HCT116 (cell line): ENCODE measurements around the gene TSPEAR. TPM values are rescaled to one million over a fixed set of nuclear protein-coding genes. Genes with fewer than 3 reads are reported as not detected.

ENCODE experiments used
- ATAC-seq: fragments of 200-7000 bp; cut with Tn5 transposase; 2 replicates; pipeline ENCODE4 v1.9.1; 2020; ENCODE audit warnings: mild to moderate bottlenecking, moderate library complexity
- BruUV-seq: library from RNA; stranded (reverse); fragments of 400-500 nt; replicated peaks from 2 replicates; lab custom pipeline; 2021; lab: Mats Ljungman, UMichigan
- CTCF ChIA-PET: fragments of 300-600 bp; sonication (Branson Sonifier 250); formaldehyde crosslinking; loops from one replicate; lab custom pipeline; 2021; ENCODE audit warnings: antibody characterized with exemption; lab: Charles Lee
- POLR2A ChIA-PET: fragments of 300-600, 350-600 bp; sonication (Branson Sonifier 250); formaldehyde crosslinking; loops from one replicate; lab custom pipeline; 2021; ENCODE audit warnings: antibody characterized with exemption; lab: Charles Lee
- RAD21 ChIA-PET, 2 experiments: fragments of 300-600 bp; sonication (Branson Sonifier 250); formaldehyde crosslinking; loops; one replicate each; lab custom pipeline; 2023; ENCODE audit warnings: low total read pairs in 2 of 2; ENCODE audit not compliant: uncharacterized antibody in 2 of 2, unreplicated experiment in 2 of 2, low non-redundant PET in 1 of 2; lab: Charles Lee
- DNase-seq: peaks from one replicate; pipeline ENCODE4 v3.0.0-alpha.2; 2010; ENCODE audit warnings: low read depth, low spot score
- H2AFZ ChIP-seq: fragments of 200-600 bp; shearing (Covaris generic), sonication (generic); 2 replicates; pipeline ENCODE4 v1.6.1; 2017; ENCODE audit warnings: low read depth, mixed run types, mixed read lengths, antibody characterized with exemption, low read length; ENCODE audit not compliant: poor library complexity, severe bottlenecking
- H3K27ac ChIP-seq: 2 replicates; pipeline ENCODE4 v1.5.1; 2012; ENCODE audit warnings: low read depth, low read length
- H3K27me3 ChIP-seq: fragments of 200-600 bp; sonication (generic); 2 replicates; pipeline ENCODE4 v1.6.1; 2016; ENCODE audit warnings: mixed run types, low read length, mixed read lengths; ENCODE audit not compliant: insufficient read depth
- H3K36me3 ChIP-seq, 2 experiments: fragments of 200-500 bp in 1 of 2; fragments of 200-600 bp in 1 of 2; sonication (Bioruptor generic) in 1 of 2; sonication (generic) in 1 of 2; 2 replicates each; pipeline versions ENCODE4 v1.5.1 to v1.6.1; 2014 to 2016; ENCODE audit warnings: low read length in 2 of 2, inconsistent platforms in 1 of 2, mixed read lengths in 1 of 2, mixed run types in 1 of 2; ENCODE audit not compliant: insufficient read depth in 2 of 2, control insufficient read depth in 1 of 2
- H3K4me1 ChIP-seq, 2 experiments: fragments of 200-600 bp in 1 of 2; sonication (generic) in 1 of 2; 2 replicates each; pipeline versions ENCODE4 v1.5.1 to v1.6.1; 2012 to 2017; ENCODE audit warnings: low read length in 2 of 2, inconsistent platforms in 1 of 2, mild to moderate bottlenecking in 1 of 2, mixed read lengths in 1 of 2, mixed run types in 1 of 2, moderate library complexity in 1 of 2; ENCODE audit not compliant: insufficient read depth in 2 of 2, control insufficient read depth in 1 of 2
- H3K4me2 ChIP-seq: fragments of 200-600 bp; sonication (generic); 2 replicates; pipeline ENCODE4 v1.6.1; 2017; ENCODE audit warnings: mixed run types, low read length, mixed read lengths
- H3K4me3 ChIP-seq, 2 experiments: fragments of 200-600 bp in 1 of 2; sonication (generic) in 1 of 2; replicated peaks in 1 of 2; 2 replicates each; pipeline ENCODE4 v1.5.1; 2011 to 2016; ENCODE audit warnings: low read length in 2 of 2, control low read depth in 1 of 2, low read depth in 1 of 2, mild to moderate bottlenecking in 1 of 2, mixed read lengths in 1 of 2, mixed run types in 1 of 2
- H3K79me2 ChIP-seq: fragments of 200-600 bp; sonication (generic); 2 replicates; pipeline ENCODE4 v1.6.1; 2017; ENCODE audit warnings: mild to moderate bottlenecking, mixed run types, low read length, moderate library complexity, mixed read lengths; ENCODE audit not compliant: insufficient read depth
- H3K9ac ChIP-seq: fragments of 200-600 bp; sonication (generic); 2 replicates; pipeline ENCODE4 v1.6.1; 2016; ENCODE audit warnings: low read length, mixed read lengths
- H3K9me2 ChIP-seq: fragments of 200-600 bp; sonication (generic), shearing (Covaris generic); 2 replicates; pipeline ENCODE4 v1.6.1; 2017; ENCODE audit warnings: mixed run types, mild to moderate bottlenecking, moderate library complexity; ENCODE audit not compliant: insufficient read depth
- H3K9me3 ChIP-seq, 2 experiments: fragments of 200-500 bp in 1 of 2; fragments of 200-600 bp in 1 of 2; sonication (Bioruptor generic) in 1 of 2; sonication (generic) in 1 of 2; 2 replicates each; pipeline ENCODE4 v1.6.1; 2014 to 2017; ENCODE audit warnings: low read length in 2 of 2, mixed read lengths in 2 of 2, inconsistent platforms in 1 of 2, low read depth in 1 of 2, mild to moderate bottlenecking in 1 of 2, mixed run types in 1 of 2, moderate library complexity in 1 of 2; ENCODE audit not compliant: control insufficient read depth in 1 of 2, insufficient read depth in 1 of 2
- H4K20me1 ChIP-seq: fragments of 200-600 bp; sonication (generic), shearing (Covaris generic); 2 replicates; pipeline ENCODE4 v1.6.1; 2017; ENCODE audit warnings: mixed run types, mild to moderate bottlenecking, moderate library complexity; ENCODE audit not compliant: insufficient read depth
- CTCF ChIP-seq, 3 experiments: fragments of 200-600 bp in 1 of 3; sonication (generic) in 1 of 3; IDR thresholded peaks in 2 of 3; conservative IDR thresholded peaks in 1 of 3; 2 replicates each; pipeline ENCODE4 v1.5.1; 2012 to 2017; ENCODE audit warnings: low read depth in 2 of 3, low read length in 2 of 3, antibody characterized with exemption in 1 of 3, borderline replicate concordance in 1 of 3, control low read depth in 1 of 3, mild to moderate bottlenecking in 1 of 3, mixed read lengths in 1 of 3, mixed run types in 1 of 3, moderate library complexity in 1 of 3; ENCODE audit not compliant: insufficient read depth in 1 of 3
- EGR1 ChIP-seq: IDR thresholded peaks from 2 replicates; pipeline ENCODE4 v1.6.1; 2012; ENCODE audit warnings: low read depth
- JUND ChIP-seq: IDR thresholded peaks from 2 replicates; pipeline ENCODE4 v1.6.1; 2012
- RAD21 ChIP-seq: IDR thresholded peaks from 2 replicates; pipeline ENCODE4 v1.6.1; 2012; ENCODE audit warnings: low read depth, mild to moderate bottlenecking
- SP1 ChIP-seq: IDR thresholded peaks from 2 replicates; pipeline ENCODE4 v1.6.1; 2012; ENCODE audit warnings: low read depth
- ZBTB33 ChIP-seq: IDR thresholded peaks from 2 replicates; pipeline ENCODE4 v1.6.1; 2011; ENCODE audit warnings: mild to moderate bottlenecking, low read length, moderate library complexity; ENCODE audit not compliant: insufficient replicate concordance; ENCODE audit errors: extremely low read depth
- ZFX ChIP-seq: fragments of 450-650 bp; IDR thresholded peaks from 2 replicates; pipeline ENCODE4 v1.6.1; 2017
- intact Hi-C: fragments of 100-400 bp; cut with micrococcal nuclease; formaldehyde crosslinking; loops from 2 replicates; pipeline ENCODE4 v1.10.0; 2022
- total RNA-seq: library from RNA; stranded (reverse); gene quantifications from one replicate; pipeline ENCODE4 v1.2.1, GENCODE V29; 2021; ENCODE audit not compliant: unreplicated experiment

TSPEAR gene
- total RNA-seq, 1 experiment from 2014 or later = not detected

GRCh38 chr21:44706706-44707581 lies 4.4 kb downstream of the TSPEAR start:
- H3K9ac ChIP-seq = no peak overlapping the region
- H3K4me1 ChIP-seq = peaks cover 0 to 6% of the 10 kb centered on the region in 2 experiments; a peak in 1 of 4 replicates
- H3K4me3 ChIP-seq = no peak overlapping the region
- no peaks in the 10 kb centered on the region for H3K36me3 ChIP-seq
- H2AFZ ChIP-seq = no peak overlapping the region
- peaks cover 10% of the 10 kb centered on the region; the same call in 1 of the 2 replicates for H3K27me3 ChIP-seq
- no peaks in the 10 kb centered on the region for H3K79me2 ChIP-seq
- ChIA-PET CTCF (no interaction called here), POLR2A (no interaction called here), RAD21 (no interaction called here)
- H3K9me3 ChIP-seq = no peaks in the 10 kb centered on the region
- H4K20me1 ChIP-seq = no peaks in the 10 kb centered on the region
- no peak overlapping the region for H3K27ac ChIP-seq
- H3K4me2 ChIP-seq = no peak overlapping the region
- DNase-seq (no peak), ATAC-seq (no peak)
- no TSS peak for BruUV-seq
- intact Hi-C loops = no loop called here
- TF ChIP-seq JUND (no peak), SP1 (no peak), RAD21 (no peak), EGR1 (no peak), ZFX (no peak), CTCF (IDR thresholded peaks at IDR 0.05 in 2 of 3, conservative IDR thresholded peaks at IDR 0.05 in 1 of 3; ENCODE audit: borderline replicate concordance in 1 of 3, insufficient read depth in 1 of 3, low read depth in 2 of 3, low read length in 2 of 3) (no peak), ZBTB33 (no peak)
- no peaks in the 10 kb centered on the region for H3K9me2 ChIP-seq
